ENCODE measurements around the gene PNMA6F.

- no peak for TF ChIP-seq NRF1 (IDR thresholded peaks at IDR 0.05; ENCODE audit: low read depth, low read length)
- no peak for TF ChIP-seq SIN3A (IDR thresholded peaks at IDR 0.05; ENCODE audit: borderline replicate concordance, low read depth, low read length)
- TF ChIP-seq CTCF (IDR thresholded peaks at IDR 0.05): no peak
- no peak for TF ChIP-seq ZBTB33 (IDR thresholded peaks at IDR 0.05; ENCODE audit: borderline replicate concordance, low read depth)
- no peak for TF ChIP-seq REST (IDR thresholded peaks at IDR 0.05; ENCODE audit: low read depth, low read length)
- no peak for TF ChIP-seq TCF12 (IDR thresholded peaks at IDR 0.05)
- no peak for TF ChIP-seq PBX3 (IDR thresholded peaks at IDR 0.05)
- TF ChIP-seq RAD21 (IDR thresholded peaks at IDR 0.05; ENCODE audit: low read length): no peak
- TF ChIP-seq GATA2 (CRISPR knock-in tag; IDR thresholded peaks at IDR 0.05): no peak
- no peak for TF ChIP-seq RXRA (IDR thresholded peaks at IDR 0.05; ENCODE audit: borderline replicate concordance, low read depth)
- no peak for TF ChIP-seq EP300 (IDR thresholded peaks at IDR 0.05; ENCODE audit: borderline replicate concordance in 1 of 2, low read depth in 1 of 2, low read length in 1 of 2)
- no peak for TF ChIP-seq POLR2AphosphoS5 (IDR thresholded peaks at IDR 0.05; ENCODE audit: low read depth, low read length)
- TF ChIP-seq EZH2phosphoT487 (IDR thresholded peaks at IDR 0.05; ENCODE audit: borderline replicate concordance, low read depth): no peak
Measured at GRCh38 chrX:153321381-153322124, at the start of gene PNMA6F.
